GM12878 (cell line): ENCODE data around the gene RUSC1. TPM values are rescaled to one million over a fixed set of nuclear protein-coding genes. Genes with fewer than 3 reads are reported as not detected.

Source experiments
- ATAC-seq: fragments of 200-7000 bp; cut with Tn5 transposase; 3 replicates; pipeline ENCODE4 v1.9.1; 2020; ENCODE audit warnings: mild to moderate bottlenecking, moderate library complexity
- BruUV-seq: library from RNA; stranded (reverse); fragments of 400-500 nt; replicated peaks from 2 replicates; lab custom pipeline; 2021; lab: Mats Ljungman, UMichigan
- CTCF ChIA-PET: fragments of 300-600 bp; sonication (Branson Sonifier 250); formaldehyde crosslinking; extraction: SDS; loops from one replicate; lab custom pipeline; 2021; ENCODE audit warnings: inconsistent platforms; lab: Yijun Ruan, JAX
- POLR2A ChIA-PET: fragments of 350-600 bp; formaldehyde crosslinking; extraction: SDS; loops from one replicate; lab custom pipeline; 2021; ENCODE audit warnings: inconsistent platforms; lab: Charles Lee
- RAD21 ChIA-PET: fragments of 300-600 bp; sonication (Branson Sonifier 250); formaldehyde crosslinking; loops from one replicate; lab custom pipeline; 2023; ENCODE audit warnings: antibody characterized with exemption; ENCODE audit not compliant: unreplicated experiment; lab: Charles Lee
- SMC1A ChIA-PET: fragments of 300-600 bp; sonication (Branson Sonifier 250); formaldehyde crosslinking; loops from one replicate; lab custom pipeline; 2023; ENCODE audit not compliant: unreplicated experiment, uncharacterized antibody; lab: Charles Lee
- DNase-seq: peaks from one replicate; pipeline ENCODE4 v3.0.0-alpha.2; 2011; ENCODE audit warnings: low read depth, low spot score
- FAIRE-seq: peaks from 3 replicates; lab custom pipeline; 2011; peaks lifted over from hg19 to GRCh38; lab: Jason Lieb, UNC
- H2AFZ ChIP-seq: 2 replicates; pipeline ENCODE4 v1.6.0; 2011; ENCODE audit warnings: low read depth, low read length, control low read depth; ENCODE audit not compliant: control insufficient read depth
- H3K27ac ChIP-seq: 2 replicates; pipeline ENCODE4 v1.5.1; 2011; ENCODE audit warnings: control low read depth; ENCODE audit not compliant: control insufficient read depth, insufficient read depth
- H3K27me3 ChIP-seq, 2 experiments: replicated peaks in 1 of 2; 2 replicates each; pipeline versions ENCODE4 v1.6.0 to v1.6.1; 2011; ENCODE audit warnings: low read length in 1 of 2; ENCODE audit not compliant: control insufficient read depth in 2 of 2, insufficient read depth in 2 of 2
- H3K36me3 ChIP-seq, 2 experiments: 2 replicates each; pipeline ENCODE4 v1.5.1; 2011; ENCODE audit warnings: low read length in 1 of 2; ENCODE audit not compliant: control insufficient read depth in 2 of 2, insufficient read depth in 2 of 2
- H3K4me1 ChIP-seq: 2 replicates; pipeline ENCODE4 v1.6.1; 2011; ENCODE audit warnings: mild to moderate bottlenecking, low read length, moderate library complexity, mixed read lengths; ENCODE audit not compliant: control insufficient read depth, insufficient read depth
- H3K4me2 ChIP-seq: 2 replicates; pipeline ENCODE4 v1.6.0; 2011; ENCODE audit warnings: control low read depth; ENCODE audit not compliant: control insufficient read depth, insufficient read depth
- H3K4me3 ChIP-seq: fragments of 200-600 bp; sonication (generic); 2 replicates; pipeline ENCODE4 v1.5.1; 2016
- H3K79me2 ChIP-seq: 2 replicates; pipeline ENCODE4 v1.6.0; 2011; ENCODE audit warnings: low read length; ENCODE audit not compliant: control insufficient read depth, insufficient read depth
- H3K9ac ChIP-seq: 2 replicates; pipeline ENCODE4 v1.8.0; 2011; ENCODE audit warnings: low read length, control low read depth, mixed read lengths; ENCODE audit not compliant: control insufficient read depth, insufficient read depth
- H3K9me3 ChIP-seq: replicated peaks from 3 replicates; pipeline ENCODE4 v1.5.1; 2011; ENCODE audit warnings: mild to moderate bottlenecking, low read length; ENCODE audit not compliant: control insufficient read depth, insufficient read depth
- H4K20me1 ChIP-seq: 2 replicates; pipeline ENCODE4 v1.6.0; 2011; ENCODE audit not compliant: control insufficient read depth, insufficient read depth
- CHD4 ChIP-seq: fragments of 200-600 bp; sonication (generic); IDR thresholded peaks from 2 replicates; pipeline ENCODE4 v1.6.1; 2016; ENCODE audit warnings: mild to moderate bottlenecking
- CUX1 ChIP-seq: IDR thresholded peaks from 2 replicates; pipeline ENCODE4 v1.6.1; 2012; ENCODE audit warnings: improper control_type of control experiment, low read depth, low read length; ENCODE audit not compliant: insufficient replicate concordance
- ELK1 ChIP-seq: IDR thresholded peaks from 2 replicates; pipeline ENCODE4 v1.6.1; 2012; ENCODE audit warnings: low read depth, low read length, improper control_type of control experiment
- MYB ChIP-seq: fragments of 150-350 bp; IDR thresholded peaks from 2 replicates; pipeline ENCODE4 v1.6.1; 2014; ENCODE audit warnings: mild to moderate bottlenecking, low read depth, low read length, borderline replicate concordance
- MYC ChIP-seq: IDR thresholded peaks from 2 replicates; pipeline ENCODE4 v1.6.1; 2011; ENCODE audit warnings: mild to moderate bottlenecking, low read length, moderate library complexity, inconsistent platforms; ENCODE audit not compliant: insufficient read depth, insufficient replicate concordance, insufficient read length, severe bottlenecking
- SREBF1 ChIP-seq: IDR thresholded peaks from 2 replicates; pipeline ENCODE4 v1.6.1; 2012; ENCODE audit warnings: mild to moderate bottlenecking, low read length
- WGBS: methylation state at CpG from one replicate; pipeline ENCODE4 v1.1.6; 2016; ENCODE audit warnings: low lambda C conversion rate; ENCODE audit not compliant: insufficient replicate concordance, insufficient coverage; ENCODE audit errors: missing lambda C conversion rate; 5-methylcytosine and 5-hydroxymethylcytosine counted together
- in situ Hi-C: fragments of 300-500 bp; cut with MboI; formaldehyde crosslinking; loops from 9 replicates; pipeline ENCODE4 v1.14.3; 2018; ENCODE audit warnings: mixed read lengths
- intact Hi-C: fragments of 100-400 bp; cut with micrococcal nuclease; formaldehyde crosslinking; loops from one replicate; pipeline ENCODE4 v1.14.2; 2022; ENCODE audit not compliant: unreplicated experiment
- polyA plus RNA-seq, 11 experiments: library from polyadenylated mRNA; depleted of rRNA in 4 of 11; unstranded in 6 of 11; stranded (reverse) in 5 of 11; fragments of >200 nt; fragmentation: Nextera tagmentation in 4 of 11; fragmentation: Illumina TruSeq in 1 of 11; extraction: Ambion mirVana in 4 of 11; extraction: Trizol in 1 of 11; gene quantifications; 1 replicate in 1 of 11; 2 replicates in 10 of 11; pipeline versions ENCODE4 v1.2.1 to v1.2.3, GENCODE V29; 2011 to 2016; ENCODE audit warnings: inconsistent platforms in 2 of 11, missing spikeins in 2 of 11, low read depth in 1 of 11
- total RNA-seq, 4 experiments: library from RNA; depleted of rRNA in 3 of 4; stranded (reverse); fragments of >200 nt in 3 of 4; fragmentation: Illumina TruSeq in 1 of 4; extraction: Trizol in 1 of 4; gene quantifications; 2 replicates each; pipeline versions ENCODE4 v1.2.1 to v1.2.3, GENCODE V29; 2013 to 2021

RUSC1 gene
- total and polyA plus RNA-seq, 10 of the 15 experiments (the other 5 are each of a cell fraction or from before 2014, with no cell fraction given) = 1.1 to 23.7 (median 12.3) TPM

GRCh38 chr1:155286544-155286943 lies 34.1 kb upstream of the RUSC1 start:
- RAD21 ChIA-PET = no interaction called here
- TF ChIP-seq ELK1 (no peak), CUX1 (no peak), MYC (no peak), SREBF1 (no peak), CHD4 (no peak), MYB (no peak)
- TF ChIP-seq, all 136 proteins: peak for 0
- H3K9ac ChIP-seq = no peak overlapping the region
- H3K4me2 ChIP-seq = no peak overlapping the region
- no peak overlapping the region for H2AFZ ChIP-seq
- no peaks in the 10 kb centered on the region for H3K9me3 ChIP-seq
- FAIRE-seq (no peak), ATAC-seq (no peak), DNase-seq (no peak)
- no peak overlapping the region for H3K4me3 ChIP-seq
- POLR2A ChIA-PET = interaction anchor here (0.6 kb wide), 2 partner anchors 15 to 298 kb away, joined by 3 to 4 read pairs; no protein-coding TSS in a partner anchor
- intact Hi-C loops = no loop called here
- no peaks in the 10 kb centered on the region for H3K4me1 ChIP-seq
- no TSS peak for BruUV-seq
- no peaks in the 10 kb centered on the region for H3K79me2 ChIP-seq
- CTCF ChIA-PET = interaction anchor here (1.1 to 1.3 kb wide), 2 partner anchors 26 to 35 kb away, joined by 3 read pairs; no protein-coding TSS in a partner anchor
- H4K20me1 ChIP-seq = no peaks in the 10 kb centered on the region
- H3K36me3 ChIP-seq = no peaks in the 10 kb centered on the region
- no peaks in the 10 kb centered on the region for H3K27me3 ChIP-seq
- in situ Hi-C loops = no loop called here
- SMC1A ChIA-PET = no interaction called here
- 34% methylated on average over 2 of the region's 2 CpGs for WGBS
- no peak overlapping the region for H3K27ac ChIP-seq
